GM13977 (cell line): Measurements from ENCODE around the gene METTL2A.
A peak's percentile ranks its signal among the peaks of the same experiment; 100 is the strongest.
"Not testable (repeated sequence)": the region's sequence is repeated elsewhere in the genome, so short reads cannot be mapped to it uniquely, and the experiment has no call there.

ENCODE experiments used
- DNase-seq: peaks from one replicate; pipeline ENCODE4 v3.0.0; 2012; ENCODE audit warnings: low spot score
- CTCF ChIP-seq: IDR thresholded peaks from 2 replicates; pipeline ENCODE4 v1.5.1; 2012; ENCODE audit warnings: mild to moderate bottlenecking, control low read depth; ENCODE audit not compliant: insufficient read depth; ENCODE audit errors: extremely low read depth, missing control alignments
- in situ Hi-C: fragments of 300-500 bp; cut with MboI; formaldehyde crosslinking; loops from one replicate; pipeline ENCODE4 v1.12.0; 2022; ENCODE audit warnings: low sequenced_read_pairs, low pct_unique_long_range_greater_than_20kb, mixed read lengths, inconsistent platforms; ENCODE audit not compliant: unreplicated experiment

The METTL2A gene

GRCh38 chr17:62423647-62424461 lies at the start of gene METTL2A:
TSS of gene METTL2A (plus strand) at chr17:62423897. CDS start at chr17:62423903, 6 bp downstream.
- peak; percentile 73 for DNase-seq
- in situ Hi-C loops, result not testable (repeated sequence)
- peak; percentile 44 for TF ChIP-seq CTCF

GRCh38 chr17:62380253-62380652 lies 43.4 kb upstream of the METTL2A start, which contains the start of gene EFCAB3:
TSS of gene EFCAB3 (plus strand) at chr17:62380553. CDS start at chr17:62382980, 2,427 bp downstream.
- in situ Hi-C loops, result no loop called here
- no peak for TF ChIP-seq CTCF
- DNase-seq, result no peak

GRCh38 chr17:62381561-62381960 lies 42.1 kb upstream of the METTL2A start:
- no peak for DNase-seq
- in situ Hi-C loops, result no loop called here
- no peak for TF ChIP-seq CTCF

GRCh38 chr17:62388856-62389255 lies 34.8 kb upstream of the METTL2A start:
- in situ Hi-C loops, result no loop called here
- TF ChIP-seq CTCF, result no peak
- DNase-seq, result no peak

- no peak for DNase-seq
- no peak for TF ChIP-seq CTCF
- in situ Hi-C loops, result no loop called here
Observed at GRCh38 chr17:62392908-62393307, 30.8 kb upstream of the METTL2A start.

- no peak for DNase-seq
- TF ChIP-seq CTCF, result no peak
- in situ Hi-C loops, result no loop called here
Observed at GRCh38 chr17:62398891-62399290, 24.8 kb upstream of the METTL2A start.
